Lower leg skin (tissue), 3 donors: ENCODE results near the gene HMX2.

Experiments used
- POLR2A ChIP-seq, 2 donors: fragments of 450-650 bp; IDR thresholded peaks; one replicate each; pipeline ENCODE4 v1.6.1; 2016 to 2017; ENCODE audit warnings: antibody characterized with exemption in 2 of 2, mild to moderate bottlenecking in 1 of 2, moderate library complexity in 1 of 2
- TF ChIP-seq, protein P1 (sequence below), 3 donors: fragments of 450-650 bp; IDR thresholded peaks; one replicate each; pipeline ENCODE4 v1.5.1; 2016; ENCODE audit warnings: antibody characterized with exemption in 3 of 3, mild to moderate bottlenecking in 3 of 3, moderate library complexity in 2 of 3

DNA sequence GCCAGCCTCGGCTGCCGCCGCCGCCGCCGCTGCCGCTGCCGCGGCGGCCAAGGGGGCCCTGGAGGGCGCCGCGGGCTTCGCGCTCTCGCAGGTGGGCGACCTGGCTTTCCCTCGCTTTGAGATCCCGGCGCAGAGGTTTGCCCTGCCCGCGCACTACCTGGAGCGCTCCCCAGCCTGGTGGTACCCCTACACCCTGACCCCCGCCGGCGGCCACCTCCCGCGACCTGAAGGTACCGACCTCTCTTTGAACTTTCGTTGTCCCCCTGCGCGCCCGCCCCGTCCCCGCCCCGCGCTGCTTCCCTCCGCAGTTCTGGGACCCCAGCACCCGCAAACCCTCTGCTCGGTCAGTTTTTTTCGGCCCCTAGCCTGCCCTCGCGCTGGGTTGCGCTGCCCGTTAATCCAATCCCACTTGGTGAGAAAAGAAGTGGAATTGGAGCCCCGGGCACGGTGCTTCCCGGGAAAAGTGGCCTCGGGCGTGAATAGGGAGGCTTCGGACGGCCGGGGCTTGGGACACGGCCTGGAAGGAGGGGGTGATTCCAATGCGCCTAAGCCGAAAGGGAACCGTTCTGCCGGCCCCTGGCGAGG, 11.6 kb upstream of the HMX2 start:
- TF ChIP-seq, protein P1, sequence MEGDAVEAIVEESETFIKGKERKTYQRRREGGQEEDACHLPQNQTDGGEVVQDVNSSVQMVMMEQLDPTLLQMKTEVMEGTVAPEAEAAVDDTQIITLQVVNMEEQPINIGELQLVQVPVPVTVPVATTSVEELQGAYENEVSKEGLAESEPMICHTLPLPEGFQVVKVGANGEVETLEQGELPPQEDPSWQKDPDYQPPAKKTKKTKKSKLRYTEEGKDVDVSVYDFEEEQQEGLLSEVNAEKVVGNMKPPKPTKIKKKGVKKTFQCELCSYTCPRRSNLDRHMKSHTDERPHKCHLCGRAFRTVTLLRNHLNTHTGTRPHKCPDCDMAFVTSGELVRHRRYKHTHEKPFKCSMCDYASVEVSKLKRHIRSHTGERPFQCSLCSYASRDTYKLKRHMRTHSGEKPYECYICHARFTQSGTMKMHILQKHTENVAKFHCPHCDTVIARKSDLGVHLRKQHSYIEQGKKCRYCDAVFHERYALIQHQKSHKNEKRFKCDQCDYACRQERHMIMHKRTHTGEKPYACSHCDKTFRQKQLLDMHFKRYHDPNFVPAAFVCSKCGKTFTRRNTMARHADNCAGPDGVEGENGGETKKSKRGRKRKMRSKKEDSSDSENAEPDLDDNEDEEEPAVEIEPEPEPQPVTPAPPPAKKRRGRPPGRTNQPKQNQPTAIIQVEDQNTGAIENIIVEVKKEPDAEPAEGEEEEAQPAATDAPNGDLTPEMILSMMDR (IDR thresholded peaks at IDR 0.05): no peak
- no peak for TF ChIP-seq POLR2A (IDR thresholded peaks at IDR 0.05)
